Calu3 (cell line): ENCODE data around the gene GPRC5B. TPM values are rescaled to one million over a fixed set of nuclear protein-coding genes. Genes with fewer than 3 reads are reported as not detected.
A peak's percentile ranks its signal among the peaks of the same experiment; 100 is the strongest.

Experiments used
- BruUV-seq: library from RNA; stranded (reverse); fragments of 400-500 nt; replicated peaks from 2 replicates; lab custom pipeline; 2021; lab: Mats Ljungman, UMichigan
- CTCF ChIA-PET: fragments of 300-600 bp; sonication (Branson Sonifier 250); formaldehyde crosslinking; loops from one replicate; lab custom pipeline; 2022; ENCODE audit warnings: antibody characterized with exemption; lab: Charles Lee
- DNase-seq: peaks from one replicate; pipeline ENCODE4 v3.0.0; 2022
- H3K27ac Mint-ChIP-seq: one replicate; pipeline ENCODE4 v1.8.0; 2022; ENCODE audit warnings: mixed read lengths; ENCODE audit not compliant: unreplicated experiment
- H3K27me3 Mint-ChIP-seq: one replicate; pipeline ENCODE4 v1.8.0; 2022; ENCODE audit warnings: mixed read lengths; ENCODE audit not compliant: unreplicated experiment
- H3K36me3 Mint-ChIP-seq: one replicate; pipeline ENCODE4 v1.8.0; 2022; ENCODE audit warnings: mild to moderate bottlenecking, moderate library complexity, mixed read lengths; ENCODE audit not compliant: insufficient read depth, unreplicated experiment
- H3K4me1 Mint-ChIP-seq: one replicate; pipeline ENCODE4 v1.8.0; 2022; ENCODE audit warnings: mild to moderate bottlenecking, low read depth, mixed read lengths; ENCODE audit not compliant: unreplicated experiment
- H3K4me3 Mint-ChIP-seq: one replicate; pipeline ENCODE4 v1.8.0; 2022; ENCODE audit warnings: mild to moderate bottlenecking, low read depth, moderate library complexity, mixed read lengths; ENCODE audit not compliant: unreplicated experiment
- H3K9me3 Mint-ChIP-seq: one replicate; pipeline ENCODE4 v1.8.0; 2022; ENCODE audit warnings: low read depth, mixed read lengths; ENCODE audit not compliant: unreplicated experiment
- intact Hi-C: fragments of 100-400 bp; cut with micrococcal nuclease; formaldehyde crosslinking; loops from one replicate; pipeline ENCODE4 v1.10.0; 2022; ENCODE audit not compliant: unreplicated experiment
- total RNA-seq: library from RNA; stranded (reverse); gene quantifications from 2 replicates; pipeline ENCODE4 v1.2.3, GENCODE V29; 2022
- TF ChIP-seq, protein P1 (sequence below): fragments of 200-600 bp; IDR thresholded peaks from one replicate; pipeline ENCODE4 v1.8.0; 2022; ENCODE audit warnings: antibody characterized with exemption; ENCODE audit not compliant: unreplicated experiment

Gene GPRC5B
- total RNA-seq, 1 experiment from 2014 or later = 294 TPM

GRCh38 chr16:19926449-19927390, 42.1 kb upstream of the GPRC5B start:
- TF ChIP-seq, protein P1, sequence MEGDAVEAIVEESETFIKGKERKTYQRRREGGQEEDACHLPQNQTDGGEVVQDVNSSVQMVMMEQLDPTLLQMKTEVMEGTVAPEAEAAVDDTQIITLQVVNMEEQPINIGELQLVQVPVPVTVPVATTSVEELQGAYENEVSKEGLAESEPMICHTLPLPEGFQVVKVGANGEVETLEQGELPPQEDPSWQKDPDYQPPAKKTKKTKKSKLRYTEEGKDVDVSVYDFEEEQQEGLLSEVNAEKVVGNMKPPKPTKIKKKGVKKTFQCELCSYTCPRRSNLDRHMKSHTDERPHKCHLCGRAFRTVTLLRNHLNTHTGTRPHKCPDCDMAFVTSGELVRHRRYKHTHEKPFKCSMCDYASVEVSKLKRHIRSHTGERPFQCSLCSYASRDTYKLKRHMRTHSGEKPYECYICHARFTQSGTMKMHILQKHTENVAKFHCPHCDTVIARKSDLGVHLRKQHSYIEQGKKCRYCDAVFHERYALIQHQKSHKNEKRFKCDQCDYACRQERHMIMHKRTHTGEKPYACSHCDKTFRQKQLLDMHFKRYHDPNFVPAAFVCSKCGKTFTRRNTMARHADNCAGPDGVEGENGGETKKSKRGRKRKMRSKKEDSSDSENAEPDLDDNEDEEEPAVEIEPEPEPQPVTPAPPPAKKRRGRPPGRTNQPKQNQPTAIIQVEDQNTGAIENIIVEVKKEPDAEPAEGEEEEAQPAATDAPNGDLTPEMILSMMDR = no peak
- CTCF ChIA-PET = interaction anchor here (1.8 kb wide), 1 partner anchor 19 kb away, joined by 13 read pairs; no protein-coding TSS in a partner anchor

DNA sequence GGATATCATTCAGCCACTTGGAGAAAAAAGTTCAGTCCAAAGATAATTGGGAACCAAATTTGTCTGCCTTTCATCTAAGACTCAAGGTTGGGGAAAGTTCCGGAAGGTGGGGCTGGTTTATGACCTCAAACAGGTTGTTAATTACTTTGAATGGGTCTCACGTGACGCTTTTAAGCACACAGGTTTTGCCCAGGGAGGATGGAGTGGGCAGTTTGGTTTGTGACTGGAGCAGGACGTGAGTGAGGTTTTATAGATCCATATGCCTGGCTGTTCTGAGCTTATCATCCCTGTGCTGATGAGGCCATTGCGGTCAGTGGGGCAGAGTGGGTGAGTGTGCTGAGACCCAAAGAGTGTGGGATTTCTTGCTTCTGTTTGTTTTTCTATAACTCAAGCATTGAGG, 38.7 kb upstream of the GPRC5B start:
- Mint-ChIP-seq H3K27me3 (peaks cover 30% of the 10 kb centered on the region), H3K9me3 (no peaks in the 10 kb centered on the region), H3K4me1 (no peaks in the 10 kb centered on the region), H3K4me3 (no peak overlapping the region), H3K36me3 (no peaks in the 10 kb centered on the region), H3K27ac (no peak overlapping the region)
- CTCF ChIA-PET = no interaction called here
- no peak for DNase-seq
- intact Hi-C loops = no loop called here
- BruUV-seq = no TSS peak
- TF ChIP-seq, protein P1 = no peak

More at GRCh38 chr16:19926449-19927390, 42.1 kb upstream of the GPRC5B start:
- Mint-ChIP-seq H3K4me3 (no peak overlapping the region), H3K36me3 (no peaks in the 10 kb centered on the region), H3K27me3 (peaks cover 29% of the 10 kb centered on the region), H3K27ac (peak overlapping the region; percentile 22), H3K4me1 (no peaks in the 10 kb centered on the region), H3K9me3 (no peaks in the 10 kb centered on the region)
- no TSS peak for BruUV-seq
- DNase-seq = peak; percentile 20
- intact Hi-C loops = no loop called here

DNA sequence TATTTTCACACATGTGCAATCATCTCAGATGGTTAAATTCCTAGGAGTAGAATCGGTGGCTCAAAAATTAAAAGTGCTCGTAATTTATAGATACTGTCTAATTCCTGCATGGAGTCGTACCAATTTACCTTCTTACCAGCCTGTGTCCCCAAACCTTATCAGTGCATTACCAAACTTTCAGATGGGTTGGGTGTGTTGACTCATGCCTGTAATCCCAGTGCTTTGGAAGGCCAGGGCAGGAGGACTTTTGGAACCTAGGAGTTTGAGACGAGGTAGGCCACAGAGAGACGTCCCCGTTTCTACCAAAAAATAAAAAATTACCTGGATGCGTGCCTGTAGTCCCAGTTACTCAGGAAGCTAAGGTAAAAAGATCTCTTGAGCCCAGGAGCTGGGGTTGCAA, 34.5 kb upstream of the GPRC5B start:
- no TSS peak for BruUV-seq
- no peaks in the 10 kb centered on the region for H3K9me3 Mint-ChIP-seq
- no peaks in the 10 kb centered on the region for H3K36me3 Mint-ChIP-seq
- H3K4me1 Mint-ChIP-seq = no peaks in the 10 kb centered on the region
- H3K4me3 Mint-ChIP-seq = no peak overlapping the region
- H3K27ac Mint-ChIP-seq = no peak overlapping the region
- TF ChIP-seq, protein P1 = no peak
- H3K27me3 Mint-ChIP-seq = peaks cover 53% of the 10 kb centered on the region
- intact Hi-C loops = no loop called here
- CTCF ChIA-PET = no interaction called here
- no peak for DNase-seq

- H3K9me3 Mint-ChIP-seq = no peaks in the 10 kb centered on the region
- intact Hi-C loops = no loop called here
Measured at GRCh38 chr16:19916064-19916463, 31.4 kb upstream of the GPRC5B start.

More at GRCh38 chr16:19916064-19916463, 31.4 kb upstream of the GPRC5B start:
- CTCF ChIA-PET = interaction anchor here (0.6 to 2.4 kb wide), 2 partner anchors 9 to 469 kb away, joined by 5 to 9 read pairs; no protein-coding TSS in a partner anchor
- TF ChIP-seq, protein P1 = no peak
- no TSS peak for BruUV-seq
- Mint-ChIP-seq H3K27ac (no peak overlapping the region), H3K4me3 (no peak overlapping the region), H3K27me3 (peaks cover 41% of the 10 kb centered on the region), H3K4me1 (no peaks in the 10 kb centered on the region), H3K36me3 (no peaks in the 10 kb centered on the region)
- DNase-seq = no peak
